Smooth muscle cell of the brain vasculature (primary cell): ENCODE measurements around the gene KIF26B.
A peak's percentile ranks its signal among the peaks of the same experiment; 100 is the strongest.
"Not testable (repeated sequence)": the region's sequence is repeated elsewhere in the genome, so short reads cannot be mapped to it uniquely, and the experiment has no call there.

Experiments
- DNase-seq: peaks from one replicate; pipeline ENCODE4 v3.0.0-alpha.2; 2012; ENCODE audit warnings: low read depth, low spot score

Gene KIF26B

GRCh38 chr1:245721488-245721887, 566.7 kb downstream of the KIF26B start:
- no peak for DNase-seq

- not testable (repeated sequence) for DNase-seq
These were observed 573.2 kb downstream of the KIF26B start for GRCh38 chr1:245728035-245728434.

GRCh38 chr1:245730801-245731200, 576.0 kb downstream of the KIF26B start:
- DNase-seq, result no peak

GRCh38 chr1:245740336-245740735, 585.6 kb downstream of the KIF26B start:
- not testable (repeated sequence) for DNase-seq

- DNase-seq, result peak; percentile 18
These were observed 588.1 kb downstream of the KIF26B start for GRCh38 chr1:245742896-245743295.

GRCh38 chr1:245748240-245748639, 593.5 kb downstream of the KIF26B start:
- DNase-seq, result no peak

- DNase-seq, result no peak
These were observed 593.9 kb downstream of the KIF26B start for GRCh38 chr1:245748646-245749045.

- DNase-seq, result no peak
These were observed 594.3 kb downstream of the KIF26B start for GRCh38 chr1:245749053-245749452.

- no peak for DNase-seq
These were observed 595.5 kb downstream of the KIF26B start for GRCh38 chr1:245750261-245750660.

GRCh38 chr1:245751116-245751515, 596.3 kb downstream of the KIF26B start:
- no peak for DNase-seq

GRCh38 chr1:245751726-245752470, 597.1 kb downstream of the KIF26B start:
- no peak for DNase-seq

- DNase-seq, result no peak
These were observed 597.8 kb downstream of the KIF26B start for GRCh38 chr1:245752561-245752960.

- DNase-seq, result no peak
These were observed 599.0 kb downstream of the KIF26B start for GRCh38 chr1:245753807-245754206.

GRCh38 chr1:245754463-245754961, 599.7 kb downstream of the KIF26B start:
- DNase-seq, result no peak
